ENCODE results near the gene CEP350. TPM values are rescaled to one million over a fixed set of nuclear protein-coding genes. Genes with fewer than 3 reads are reported as not detected.

Gene CEP350, protein sequence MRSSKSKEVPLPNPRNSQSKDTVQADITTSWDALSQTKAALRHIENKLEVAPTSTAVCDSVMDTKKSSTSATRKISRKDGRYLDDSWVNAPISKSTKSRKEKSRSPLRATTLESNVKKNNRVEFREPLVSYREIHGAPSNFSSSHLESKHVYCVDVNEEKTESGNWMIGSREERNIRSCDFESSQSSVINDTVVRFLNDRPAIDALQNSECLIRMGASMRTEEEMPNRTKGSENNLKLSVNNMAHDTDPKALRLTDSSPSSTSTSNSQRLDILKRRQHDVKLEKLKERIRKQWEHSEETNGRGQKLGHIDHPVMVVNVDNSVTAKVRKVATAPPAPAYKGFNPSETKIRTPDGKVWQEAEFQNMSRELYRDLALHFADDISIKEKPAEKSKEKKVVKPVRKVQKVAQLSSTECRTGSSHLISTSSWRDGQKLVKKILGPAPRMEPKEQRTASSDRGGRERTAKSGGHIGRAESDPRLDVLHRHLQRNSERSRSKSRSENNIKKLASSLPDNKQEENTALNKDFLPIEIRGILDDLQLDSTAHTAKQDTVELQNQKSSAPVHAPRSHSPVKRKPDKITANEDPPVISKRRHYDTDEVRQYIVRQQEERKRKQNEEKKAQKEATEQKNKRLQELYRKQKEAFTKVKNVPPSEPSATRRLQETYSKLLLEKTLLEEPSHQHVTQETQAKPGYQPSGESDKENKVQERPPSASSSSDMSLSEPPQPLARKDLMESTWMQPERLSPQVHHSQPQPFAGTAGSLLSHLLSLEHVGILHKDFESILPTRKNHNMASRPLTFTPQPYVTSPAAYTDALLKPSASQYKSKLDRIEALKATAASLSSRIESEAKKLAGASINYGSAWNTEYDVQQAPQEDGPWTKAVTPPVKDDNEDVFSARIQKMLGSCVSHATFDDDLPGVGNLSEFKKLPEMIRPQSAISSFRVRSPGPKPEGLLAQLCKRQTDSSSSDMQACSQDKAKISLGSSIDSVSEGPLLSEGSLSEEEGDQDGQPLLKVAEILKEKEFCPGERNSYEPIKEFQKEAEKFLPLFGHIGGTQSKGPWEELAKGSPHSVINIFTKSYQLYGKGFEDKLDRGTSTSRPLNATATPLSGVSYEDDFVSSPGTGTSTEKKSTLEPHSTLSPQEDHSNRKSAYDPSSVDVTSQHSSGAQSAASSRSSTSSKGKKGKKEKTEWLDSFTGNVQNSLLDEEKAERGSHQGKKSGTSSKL (N-terminal part only)
- total RNA-seq, result 54.6 and 55.5 TPM in 2 replicates

DNA sequence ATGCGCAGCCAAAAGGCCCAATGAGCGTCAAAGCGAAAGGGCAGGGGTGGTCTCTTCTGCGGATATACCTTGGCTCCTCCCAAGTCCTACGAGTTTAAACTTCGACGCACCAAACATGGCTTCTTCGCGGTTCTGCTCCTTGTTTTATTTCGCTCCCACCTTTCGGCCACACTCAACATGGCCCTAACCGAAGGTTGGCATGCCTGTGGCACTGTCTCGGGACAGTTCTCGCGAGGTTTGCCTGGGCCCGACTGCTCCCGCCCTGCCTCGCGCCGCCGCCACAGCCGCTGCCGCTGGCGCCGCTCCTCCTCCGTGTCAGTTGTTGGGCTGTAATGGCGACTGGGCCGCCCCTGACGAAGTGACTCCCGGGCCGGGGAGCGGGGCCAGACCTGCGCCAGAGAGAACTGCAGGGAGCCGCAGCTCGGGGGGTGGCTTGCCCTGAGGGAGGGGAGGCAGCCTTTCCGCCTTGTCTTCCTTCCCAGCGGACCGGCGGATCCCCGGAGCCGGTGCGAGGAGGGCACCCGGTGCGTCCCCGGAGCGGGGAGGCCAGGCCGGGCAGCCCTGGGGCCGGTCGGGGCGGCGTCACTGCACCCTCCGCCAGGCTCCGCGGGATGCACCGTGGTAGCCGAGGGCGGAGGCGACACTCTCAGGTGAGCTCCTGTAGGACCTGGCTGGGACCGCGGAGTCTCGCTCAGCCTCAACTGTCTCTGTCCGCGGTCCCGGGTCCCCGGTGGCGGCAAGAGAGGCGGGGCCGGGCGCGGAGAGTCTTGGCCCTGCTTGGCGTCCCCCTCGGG, at the start of gene CEP350:
Gene CEP350, plus strand, starts transcription at position 318 of the 794 bp plus-strand sequence. CDS start 31,372 bp downstream, outside the sequence.

DNA sequence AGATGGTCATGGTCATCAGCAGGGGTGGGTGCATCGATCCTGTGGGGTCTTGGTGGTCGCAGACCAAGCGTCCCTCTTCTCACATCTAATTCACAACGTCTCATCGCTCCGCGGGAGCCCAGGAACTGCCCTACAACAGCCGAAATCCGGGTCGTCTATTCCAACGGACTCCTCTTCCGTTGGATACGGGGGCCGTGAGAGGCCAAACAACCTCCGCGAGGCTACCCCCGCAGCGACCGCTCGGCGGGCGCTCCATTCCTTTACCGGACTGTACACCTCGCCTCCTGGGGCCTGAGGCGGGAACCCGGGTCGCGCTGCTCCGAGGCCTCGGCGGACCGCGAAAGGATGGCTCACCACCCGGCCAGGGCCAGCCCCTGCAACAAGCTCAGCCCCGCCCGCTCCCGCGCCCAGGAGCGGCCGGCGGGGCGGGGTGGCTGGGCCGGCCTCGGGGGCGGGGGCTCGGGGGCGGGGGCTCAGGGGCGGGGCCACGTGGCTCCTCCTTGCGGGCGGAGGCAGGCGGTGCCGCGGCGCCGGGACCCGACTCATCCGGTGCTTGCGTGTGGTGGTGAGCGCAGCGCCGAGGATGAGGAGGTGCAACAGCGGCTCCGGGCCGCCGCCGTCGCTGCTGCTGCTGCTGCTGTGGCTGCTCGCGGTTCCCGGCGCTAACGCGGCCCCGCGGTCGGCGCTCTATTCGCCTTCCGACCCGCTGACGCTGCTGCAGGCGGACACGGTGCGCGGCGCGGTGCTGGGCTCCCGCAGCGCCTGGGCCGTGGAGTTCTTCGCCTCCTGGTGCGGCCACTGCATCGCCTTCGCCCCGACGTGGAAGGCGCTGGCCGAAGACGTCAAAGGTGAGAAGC, 199.9 kb downstream of the CEP350 start, which contains the start of gene QSOX1:
Gene QSOX1, plus strand, starts transcription at position 545 of the 857 bp plus-strand sequence. Its CDS starts 39 bp downstream, at position 584.

Other genes with a start within 250 kb of the CEP350 start
- 0.09 and 0.33 TPM in 2 replicates for gene FAM163A, start 211.5 kb upstream of the CEP350 start, total RNA-seq
- 68.1 and 79.8 TPM in 2 replicates for gene TOR1AIP2, start 77.0 kb upstream of the CEP350 start, total RNA-seq
- 25.7 and 27.1 TPM in 2 replicates for gene TOR1AIP1, start 72.5 kb upstream of the CEP350 start, total RNA-seq
- gene QSOX1, start 200.1 kb downstream of the CEP350 start, total RNA-seq, result 53.6 and 60.2 TPM in 2 replicates

All from dermis lymphatic vessel endothelial cell (primary cell).